Mucosa of descending colon (tissue), 3 donors: ENCODE results near the gene SLC6A3. TPM values are rescaled to one million over a fixed set of nuclear protein-coding genes. Genes with fewer than 3 reads are reported as not detected.
A peak's percentile ranks its signal among the peaks of the same experiment; 100 is the strongest.

ENCODE experiments used
- ATAC-seq: fragments of 200-7000 bp; cut with Tn5 transposase; one replicate; pipeline ENCODE4 v1.9.1; 2020; ENCODE audit warnings: mild to moderate bottlenecking, moderate library complexity
- DNase-seq, 3 donors: peaks; one replicate each; pipeline ENCODE4 v3.0.0-alpha.2; 2020
- H3K36me3 ChIP-seq: fragments of 200-600 bp; one replicate; pipeline ENCODE4 v1.8.0; 2021; ENCODE audit warnings: low read depth, mild to moderate bottlenecking
- H3K4me1 ChIP-seq: fragments of 200-600 bp; one replicate; pipeline ENCODE4 v1.8.0; 2021; ENCODE audit warnings: low read depth, mild to moderate bottlenecking
- H3K4me3 ChIP-seq: fragments of 200-600 bp; one replicate; pipeline ENCODE4 v1.8.0; 2021; ENCODE audit warnings: mild to moderate bottlenecking
- H3K9me3 ChIP-seq: fragments of 200-600 bp; one replicate; pipeline ENCODE4 v1.8.0; 2021; ENCODE audit warnings: mild to moderate bottlenecking
- CTCF ChIP-seq: fragments of 200-600 bp; IDR thresholded peaks from one replicate; pipeline ENCODE4 v1.8.0; 2022; ENCODE audit warnings: antibody characterized with exemption, mild to moderate bottlenecking
- intact Hi-C, 2 donors: fragments of 100-400 bp; cut with DNase I in 1 of 2; cut with micrococcal nuclease in 1 of 2; formaldehyde crosslinking; loops; one replicate each; pipeline versions ENCODE4 v1.11.0 to v1.11.1; 2022; cut with DNase I, micrococcal nuclease
- total RNA-seq, 3 donors: library from RNA; stranded (reverse); fragmentation: NEBNext Ultra II Directional in 2 of 3; extraction: Animal tissue kit (Norgen Biotek cat#: 25700) in 2 of 3; gene quantifications; one replicate each; pipeline versions ENCODE4 v1.2.1 to v1.2.4, GENCODE V29; 2021 to 2023
- donor health status: DM: no; HTN: no; CAD: no; lungs with moderate emphysema.
- donor health status: DM: no; HTN: no; CAD: no.
- donor health status: DM: no; HTN: yes; CAD: no.

The SLC6A3 gene
- total RNA-seq, 3 donors from 2014 or later, result not detected

GRCh38 chr5:1430121-1430795 is 15.0 kb downstream of the SLC6A3 start:
- no peak overlapping the region for H3K4me3 ChIP-seq
- intact Hi-C loops, result no loop called here
- no peak for ATAC-seq
- H3K9me3 ChIP-seq, result peaks cover 23% of the 10 kb centered on the region
- TF ChIP-seq CTCF, result no peak
- no peaks in the 10 kb centered on the region for H3K4me1 ChIP-seq
- no peaks in the 10 kb centered on the region for H3K36me3 ChIP-seq
- peak in 1 of 3 donors; percentile 25 for DNase-seq

- no peak for TF ChIP-seq CTCF
- intact Hi-C loops, result no loop called here
- H3K36me3 ChIP-seq, result no peaks in the 10 kb centered on the region
- H3K4me1 ChIP-seq, result no peaks in the 10 kb centered on the region
- DNase-seq (no peak), ATAC-seq (no peak)
- H3K9me3 ChIP-seq, result peaks cover 23% of the 10 kb centered on the region
- no peak overlapping the region for H3K4me3 ChIP-seq
Measured at GRCh38 chr5:1429496-1429895, 15.7 kb downstream of the SLC6A3 start.

- intact Hi-C loops, result no loop called here
- Histone ChIP-seq H3K9me3 (peaks cover 23% of the 10 kb centered on the region), H3K4me1 (no peaks in the 10 kb centered on the region), H3K4me3 (no peak overlapping the region), H3K36me3 (no peaks in the 10 kb centered on the region)
- no peak for DNase-seq
- no peak for ATAC-seq
- no peak for TF ChIP-seq CTCF
Measured at GRCh38 chr5:1429066-1429465, 16.2 kb downstream of the SLC6A3 start.

GRCh38 chr5:1428107-1428506 is 17.1 kb downstream of the SLC6A3 start:
- peaks cover 23% of the 10 kb centered on the region for H3K9me3 ChIP-seq
- H3K4me1 ChIP-seq, result no peaks in the 10 kb centered on the region
- H3K4me3 ChIP-seq, result no peak overlapping the region
- ATAC-seq (no peak), DNase-seq (no peak)
- TF ChIP-seq CTCF, result no peak
- no peaks in the 10 kb centered on the region for H3K36me3 ChIP-seq
- intact Hi-C loops, result no loop called here

GRCh38 chr5:1424716-1425115 is 20.5 kb downstream of the SLC6A3 start:
- DNase-seq (no peak), ATAC-seq (no peak)
- intact Hi-C loops, result no loop called here
- H3K36me3 ChIP-seq, result no peaks in the 10 kb centered on the region
- TF ChIP-seq CTCF, result no peak
- H3K4me3 ChIP-seq, result no peak overlapping the region
- H3K4me1 ChIP-seq, result no peaks in the 10 kb centered on the region
- H3K9me3 ChIP-seq, result peaks cover 23% of the 10 kb centered on the region
